RPMI7951 (cell line): ENCODE results near the gene KRT13. TPM values are rescaled to one million over a fixed set of nuclear protein-coding genes. Genes with fewer than 3 reads are reported as not detected.
A peak's percentile ranks its signal among the peaks of the same experiment; 100 is the strongest.

ENCODE experiments used
- DNase-seq: peaks from one replicate; pipeline ENCODE4 v3.0.0-alpha.2; 2012; ENCODE audit warnings: low read depth
- total RNA-seq: library from RNA; depleted of rRNA; stranded (reverse); fragments of >200 nt; shearing (Covaris generic); gene quantifications from 2 replicates; pipeline ENCODE4 v1.2.3, GENCODE V29; 2014

Gene KRT13
- total RNA-seq, 1 experiment from 2014 or later: 0.24 TPM

DNA sequence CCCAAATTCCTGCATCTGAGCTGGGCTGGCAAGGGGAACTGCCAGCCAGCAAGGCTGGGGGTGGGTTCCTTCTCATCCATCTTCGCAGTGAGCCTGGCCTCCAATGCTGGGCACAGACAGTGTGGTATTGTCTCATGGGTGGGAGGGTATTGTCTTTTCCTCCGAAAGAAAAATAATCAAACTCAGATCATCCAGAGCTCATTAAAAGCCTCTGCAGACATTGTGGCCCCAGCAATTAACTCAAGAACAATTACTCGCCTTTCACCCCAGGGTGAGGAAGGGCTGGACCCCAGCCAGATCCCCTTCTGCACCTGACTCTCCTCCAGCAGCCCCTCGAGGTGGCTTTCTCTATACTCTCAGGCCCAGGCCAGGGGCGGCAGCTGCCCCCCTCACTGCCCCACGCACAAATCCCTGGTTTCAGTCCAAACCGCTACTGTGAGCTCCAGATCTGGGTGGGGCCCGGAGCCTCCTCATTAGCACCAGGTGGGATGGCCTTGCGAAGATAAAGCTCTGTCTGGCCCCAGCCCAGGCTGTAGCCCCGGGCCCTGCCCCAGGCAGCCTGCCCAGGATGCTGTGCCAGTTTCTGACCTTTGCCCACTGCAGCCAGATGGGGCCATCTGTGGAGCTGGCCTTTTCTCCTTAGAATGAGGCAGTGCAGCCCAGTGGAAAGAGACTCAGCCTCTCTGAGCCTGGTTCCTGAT is 15.6 kb upstream of the KRT13 start:
- peak; percentile 76 for DNase-seq

DNA sequence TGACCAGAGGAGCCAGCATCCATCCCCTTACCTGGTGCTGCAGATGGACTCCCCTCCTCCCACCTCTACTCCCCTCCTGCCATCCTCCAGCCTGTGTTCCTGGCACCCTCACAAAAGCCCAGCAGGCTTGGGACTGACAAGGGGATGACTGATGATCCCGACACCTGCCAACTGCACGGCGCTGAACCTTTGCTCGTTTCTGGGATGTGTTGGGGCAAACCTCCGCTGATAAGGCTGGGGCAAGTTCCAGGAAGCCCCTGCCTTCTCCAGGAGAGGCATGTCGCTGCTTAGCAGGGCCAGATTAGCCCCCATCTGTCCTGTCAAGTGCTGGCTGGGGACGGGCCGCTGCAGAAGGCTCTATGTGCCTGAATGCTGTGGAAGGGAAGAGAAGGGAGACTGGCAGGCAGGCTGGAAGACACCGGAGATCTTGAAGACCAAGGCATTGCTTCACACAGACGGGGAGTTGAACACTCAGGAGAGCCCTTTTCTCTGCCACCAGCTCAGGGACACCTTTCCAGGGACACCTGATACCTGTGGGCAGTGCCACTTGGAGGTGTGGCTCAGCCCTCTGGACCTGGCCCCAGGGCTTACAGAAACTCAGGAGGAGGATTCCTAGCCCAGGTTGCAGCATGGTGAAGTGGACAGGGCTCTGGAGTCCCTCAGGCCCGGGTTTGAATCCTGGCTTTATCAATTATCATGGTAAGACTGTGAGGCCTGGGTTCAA is 14.3 kb upstream of the KRT13 start:
- peak; percentile 28 for DNase-seq

DNA sequence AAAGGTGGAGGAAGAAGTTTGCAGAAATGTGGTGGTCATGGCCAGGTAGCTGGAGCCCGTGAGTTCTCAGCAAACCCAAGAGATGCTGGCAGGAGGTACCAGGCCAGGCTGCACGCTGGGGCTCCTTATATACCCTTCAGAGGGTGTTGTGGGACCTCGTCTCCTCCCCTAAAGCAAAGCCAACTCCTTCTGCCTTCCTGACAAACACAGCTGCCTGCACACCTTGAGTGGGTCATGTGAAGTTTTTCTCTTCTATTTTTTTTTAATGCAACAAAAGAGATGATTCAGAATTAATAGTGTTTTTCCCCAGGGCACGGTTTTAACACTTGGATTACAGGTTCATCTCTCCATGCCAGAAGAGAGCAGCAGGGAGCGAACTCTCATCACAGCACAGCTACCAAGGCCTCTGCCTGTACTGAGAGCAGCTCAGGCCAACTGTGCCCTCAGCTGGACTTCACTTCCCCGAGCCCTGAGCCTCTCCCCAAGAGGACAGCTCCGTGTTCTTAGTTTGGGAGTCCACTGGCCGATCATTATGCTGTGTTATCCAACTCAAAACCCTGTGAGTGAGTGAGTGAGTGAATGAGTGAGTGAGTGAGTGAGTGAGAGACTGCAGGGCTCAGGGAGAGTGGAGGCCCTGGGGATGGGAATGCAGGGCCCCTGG is 13.5 kb upstream of the KRT13 start, which contains the start of gene KRT15:
Gene KRT15 (minus strand): TSS at position 102 of the 661 bp plus-strand sequence. CDS start 63 bp downstream, at position 39.
- peak; percentile 60 for DNase-seq

DNA sequence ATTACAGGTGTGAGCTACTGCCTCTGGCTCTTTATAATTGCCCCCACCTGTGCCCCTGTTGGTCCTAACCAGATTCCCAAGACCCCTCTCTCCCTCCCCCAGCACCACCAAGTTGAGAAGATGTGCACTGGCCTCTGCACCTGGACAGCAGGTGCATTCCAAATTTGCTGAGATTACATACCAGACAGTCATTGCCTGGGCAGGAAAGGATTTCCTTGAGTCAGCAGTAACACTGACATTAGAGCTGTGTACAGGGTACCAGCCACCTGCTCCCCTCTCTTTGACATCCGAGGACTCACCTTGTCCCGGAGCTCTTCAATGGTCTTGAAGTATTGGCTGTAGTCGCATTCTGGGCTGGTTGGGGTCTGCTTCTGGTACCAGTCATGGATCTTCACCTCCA is 12.6 kb upstream of the KRT13 start:
- DNase-seq: no peak

DNA sequence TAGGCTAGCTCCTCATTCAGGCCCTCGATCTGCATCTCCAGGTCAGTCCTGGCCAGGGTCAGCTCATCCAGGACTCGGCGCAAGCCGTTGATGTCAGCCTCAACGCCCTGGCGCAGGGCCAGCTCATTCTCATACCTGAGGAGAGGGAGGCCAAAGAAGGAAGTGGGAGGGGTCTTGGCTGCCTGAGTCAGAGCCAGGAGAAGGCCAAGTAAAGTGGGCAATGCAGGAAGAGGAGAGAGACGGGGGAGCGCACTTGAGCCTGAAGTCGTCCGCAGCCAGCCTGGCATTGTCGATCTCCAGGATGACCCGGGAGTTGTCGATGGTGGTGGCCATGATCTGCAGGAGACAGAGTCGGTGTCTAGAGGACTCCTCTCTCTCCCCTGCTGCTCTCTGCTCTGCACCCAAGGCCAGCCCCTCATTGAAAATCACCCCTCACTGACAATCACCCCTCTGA is 11.4 kb upstream of the KRT13 start:
- DNase-seq: no peak

DNA sequence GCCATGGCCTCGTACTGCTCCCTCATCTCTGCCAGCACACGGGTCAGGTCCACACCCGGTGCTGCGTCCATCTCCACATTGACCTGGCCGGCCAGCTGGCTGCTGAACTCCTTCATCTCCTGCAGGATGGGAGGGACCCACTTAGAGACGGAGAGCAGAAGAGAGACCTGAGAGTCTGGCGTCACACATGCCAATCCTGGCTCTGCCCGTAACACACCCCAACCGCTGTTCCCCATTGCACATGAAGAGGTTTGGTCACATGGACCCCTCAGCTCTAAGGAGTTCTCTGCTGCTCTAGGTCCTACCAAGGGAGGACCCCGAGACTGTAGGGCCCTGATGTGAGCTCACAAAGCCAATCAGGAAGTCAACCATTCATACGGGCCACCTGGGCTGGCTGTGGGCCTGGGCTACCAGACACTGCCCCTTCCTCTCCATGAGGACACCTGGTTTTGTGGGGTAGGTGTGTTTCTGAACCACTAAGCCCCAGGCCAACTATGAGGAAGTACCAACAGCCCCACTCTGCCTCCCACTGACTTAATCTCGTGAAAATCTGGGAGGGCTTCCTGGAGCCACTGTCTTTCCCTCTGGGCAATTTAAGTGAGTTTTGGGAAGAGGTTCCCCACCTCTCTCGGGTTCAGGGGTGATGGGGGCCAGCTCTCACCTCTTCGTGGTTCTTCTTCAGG is 10.9 kb upstream of the KRT13 start:
- DNase-seq: no peak

DNA sequence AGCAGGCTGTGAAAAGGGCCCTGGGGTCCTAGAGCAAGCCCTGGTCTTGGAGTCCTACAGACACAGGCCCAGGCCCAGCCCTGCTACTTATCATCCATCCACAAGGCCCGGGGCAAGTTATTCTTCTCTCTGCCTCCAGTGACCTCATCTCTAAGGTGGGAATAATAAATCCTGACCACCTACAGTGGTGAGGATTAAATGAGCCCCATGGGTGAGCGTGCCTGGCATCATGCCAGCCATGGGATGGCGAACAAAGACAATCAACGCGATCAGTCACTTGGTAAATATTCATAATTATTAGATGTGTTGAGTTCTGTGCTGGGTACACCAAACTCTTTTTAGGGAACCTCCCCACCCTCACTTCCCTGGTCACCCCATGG is 7.7 kb upstream of the KRT13 start:
- DNase-seq: no peak

DNA sequence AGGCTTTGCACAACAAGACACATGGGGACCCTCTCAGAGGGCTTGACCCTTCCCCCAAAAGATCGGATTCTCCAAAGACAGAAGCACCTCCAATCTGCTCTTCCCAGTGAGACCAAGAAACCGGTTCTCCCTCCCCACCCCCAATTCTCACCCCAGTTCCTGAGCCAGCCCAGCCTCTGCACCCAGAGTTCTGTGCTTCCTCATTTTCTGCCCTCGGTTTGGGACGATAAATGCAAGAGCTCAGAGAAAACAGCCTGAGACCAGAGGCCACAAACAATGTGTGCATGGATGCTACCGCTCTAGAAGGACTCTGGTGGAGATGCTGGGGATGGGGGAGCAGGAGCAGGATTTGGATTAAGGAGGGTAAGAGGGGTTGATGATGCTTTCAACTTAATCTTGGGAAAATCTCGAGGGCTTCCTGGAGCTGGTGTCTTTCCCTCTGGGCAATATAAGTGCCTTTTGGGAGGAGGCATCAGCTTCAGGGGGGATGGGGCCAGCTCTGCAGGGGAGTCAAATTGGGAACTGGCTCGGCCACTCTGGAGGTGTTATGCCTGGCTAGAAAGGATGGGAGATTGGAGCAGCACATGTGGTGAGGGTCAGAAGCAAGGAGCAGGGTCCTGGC is 7.2 kb upstream of the KRT13 start:
- DNase-seq: no peak

DNA sequence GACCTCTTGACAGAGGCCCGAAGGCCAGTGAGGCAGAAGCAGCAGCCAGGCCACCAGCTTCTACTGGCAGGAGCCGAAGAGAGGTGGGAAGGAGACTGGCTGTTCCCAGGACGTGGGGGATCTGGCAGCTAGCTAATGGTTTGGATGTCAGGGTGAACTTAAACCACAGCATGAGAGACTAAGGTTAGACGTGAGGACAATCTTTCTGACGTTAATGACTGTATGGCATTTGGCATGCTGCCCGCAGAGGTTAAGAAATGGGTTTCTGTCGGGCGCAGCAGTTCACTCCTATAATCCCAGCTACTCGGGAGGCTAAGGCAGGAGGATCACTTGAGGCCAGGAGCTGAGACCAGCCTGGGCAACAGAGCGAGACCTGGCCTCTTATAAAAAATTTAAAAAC is 6.3 kb upstream of the KRT13 start:
- no peak for DNase-seq

DNA sequence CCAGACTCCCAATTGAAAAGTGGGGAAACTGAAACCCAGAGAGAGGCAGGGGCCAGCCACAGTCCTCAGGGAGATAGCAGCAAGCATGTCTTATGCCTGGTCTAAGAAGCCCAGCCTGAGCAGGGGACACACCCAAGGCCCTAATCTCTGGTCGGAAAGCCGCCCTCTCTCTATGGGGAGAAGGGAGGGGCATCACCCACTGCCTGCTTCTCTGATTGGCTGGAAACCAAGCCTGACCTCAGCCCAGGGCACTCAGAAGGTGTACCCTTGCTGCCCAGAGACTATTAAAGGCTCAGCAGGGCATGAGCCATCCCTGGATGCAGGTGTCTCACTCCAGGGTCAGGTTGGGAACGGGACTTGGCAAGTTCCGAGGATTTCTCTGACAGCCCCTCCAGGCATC is 5.7 kb upstream of the KRT13 start:
- DNase-seq: no peak

DNA sequence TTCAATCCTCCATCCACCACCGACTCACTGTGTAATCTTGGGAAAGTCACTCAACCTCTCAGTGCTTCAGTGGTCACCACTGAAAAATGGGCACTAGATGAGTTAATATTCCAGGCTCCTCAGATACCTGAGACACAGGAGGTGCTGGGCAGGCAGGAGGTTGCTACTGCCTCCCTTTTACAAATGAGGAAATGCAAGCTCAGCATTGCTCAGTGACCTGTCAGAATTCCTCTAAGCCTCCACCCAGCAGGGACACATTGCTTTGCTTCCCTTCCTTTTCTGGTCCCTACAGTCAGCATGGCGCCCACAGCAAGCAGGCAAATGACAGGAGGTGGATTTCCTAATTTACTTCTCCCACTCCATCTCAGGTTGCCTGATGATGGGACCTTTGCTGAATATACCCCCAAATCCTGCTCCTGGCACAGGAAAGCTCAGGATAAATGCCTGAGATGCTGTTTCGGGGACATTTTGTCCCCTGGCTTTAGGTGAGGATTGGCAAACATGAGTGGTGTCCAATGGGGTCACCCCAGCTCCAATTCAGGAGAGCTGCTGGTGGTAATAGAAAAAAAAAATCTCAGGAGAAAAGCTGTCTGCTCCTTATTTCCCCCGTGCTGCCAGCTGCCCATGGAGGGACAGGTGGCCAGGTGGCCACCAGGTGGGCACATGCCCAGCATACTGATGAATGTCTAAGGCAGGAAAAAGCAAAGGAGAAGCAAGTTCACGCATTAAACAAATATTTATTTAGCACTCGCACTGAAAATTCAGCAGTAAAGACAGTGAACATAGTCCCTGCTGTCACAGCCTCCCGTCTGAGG is 5.0 kb upstream of the KRT13 start:
- DNase-seq: no peak

DNA sequence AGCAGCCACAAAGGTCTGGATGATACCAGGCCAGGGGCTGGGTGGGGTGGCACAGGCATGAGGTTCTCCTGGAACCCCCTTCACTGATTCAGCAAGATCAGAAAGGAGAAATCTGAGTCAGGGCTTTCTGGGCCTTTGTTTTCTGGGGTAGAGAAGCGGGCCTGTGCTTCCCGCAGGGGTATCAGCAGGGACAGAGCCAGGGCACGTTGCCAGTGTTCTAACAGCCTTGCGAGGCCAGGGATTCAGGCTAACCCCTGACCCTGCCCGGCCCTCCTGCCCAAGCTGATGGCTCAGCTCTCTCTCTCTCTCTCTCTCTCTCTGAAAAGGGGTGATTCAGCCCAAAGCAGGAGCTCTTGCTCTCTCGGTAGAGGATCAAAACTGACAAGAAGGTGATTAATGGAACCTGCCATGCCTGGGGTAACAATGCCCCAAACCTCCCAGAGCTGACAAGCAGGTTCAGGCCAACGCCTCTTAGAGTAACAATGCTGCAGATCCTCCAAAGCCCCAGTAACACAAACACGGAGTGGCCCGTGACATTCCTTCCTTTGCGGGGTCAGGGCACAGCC is 2.0 kb upstream of the KRT13 start:
- DNase-seq: no peak

DNA sequence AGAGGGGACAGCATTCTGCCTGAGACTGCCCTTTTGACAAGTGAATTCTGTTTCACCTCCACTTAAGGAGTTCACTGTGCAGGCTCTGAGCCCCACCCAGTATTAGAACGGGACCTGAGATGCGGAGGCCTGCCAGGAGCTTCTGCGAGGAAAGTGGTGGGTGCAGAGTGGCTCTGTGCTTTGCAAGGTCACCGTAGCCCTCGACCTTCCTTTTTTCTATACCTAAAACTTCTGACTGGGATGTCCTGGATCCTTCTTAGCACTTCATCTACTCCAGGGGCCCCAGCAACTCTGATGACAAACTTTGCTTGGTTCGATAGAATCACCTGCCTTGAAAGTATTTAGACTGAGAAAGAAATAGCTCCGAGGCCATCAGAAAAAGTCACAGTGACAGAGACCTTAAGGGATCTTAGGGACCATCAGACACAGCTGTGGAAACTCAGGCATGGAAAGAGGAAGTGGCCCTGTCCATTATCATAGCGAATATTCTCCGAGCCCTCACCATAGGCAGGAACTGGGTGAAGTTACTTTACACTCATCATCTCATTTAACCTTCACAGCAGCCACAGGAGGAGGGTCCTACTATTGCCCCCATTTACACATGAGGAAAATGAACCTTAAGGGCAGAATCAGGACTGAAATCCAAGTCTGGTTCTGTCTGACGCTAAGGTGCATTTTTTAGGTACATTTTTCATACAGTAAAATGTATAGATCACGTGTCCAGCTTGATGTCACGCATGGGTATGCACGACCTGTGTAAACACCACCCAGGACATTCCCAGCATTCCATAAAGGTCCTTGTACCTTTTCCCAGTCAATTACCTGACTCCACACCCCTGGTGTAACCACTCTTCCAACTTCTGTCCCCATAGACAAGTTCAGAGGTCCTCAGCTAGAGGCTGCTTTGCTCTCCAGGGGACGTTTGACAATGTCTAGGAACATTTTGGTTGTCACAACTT is 676 bp upstream of the KRT13 start:
- no peak for DNase-seq

DNA sequence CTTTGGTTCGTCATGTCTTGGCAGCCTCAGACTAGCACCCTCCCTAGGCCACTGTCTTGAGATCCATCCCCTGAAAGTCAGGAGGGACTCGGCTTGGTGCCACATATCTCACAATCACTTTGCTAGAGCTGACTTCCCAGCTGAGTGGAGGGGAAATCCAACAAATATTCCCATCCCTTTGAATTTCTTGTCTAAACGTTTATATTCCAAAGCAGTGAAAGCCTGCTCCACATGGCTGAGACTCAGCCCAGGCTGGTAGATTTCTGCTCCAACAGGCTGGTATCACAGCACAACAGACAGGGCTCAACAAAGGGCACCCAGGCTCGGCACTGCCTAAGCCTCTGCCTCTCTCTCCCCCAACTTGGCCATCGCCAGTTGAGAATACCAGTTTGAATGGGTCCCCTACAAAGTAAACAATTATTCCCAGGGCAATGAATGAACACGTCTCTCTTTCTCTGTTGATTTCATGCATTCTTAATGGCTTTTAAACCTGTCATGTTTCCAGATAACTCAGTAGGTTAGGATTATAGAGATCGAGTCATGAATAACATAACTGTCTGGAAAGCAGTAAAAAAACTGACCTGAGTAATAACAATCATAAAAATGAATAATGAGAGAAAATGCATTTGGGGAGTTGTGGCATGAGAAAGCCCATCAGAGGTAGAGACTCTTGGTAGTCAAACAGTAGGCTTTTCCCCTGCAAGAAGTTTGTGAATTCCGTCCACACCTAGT is 1.0 kb downstream of the KRT13 start:
- DNase-seq: no peak

DNA sequence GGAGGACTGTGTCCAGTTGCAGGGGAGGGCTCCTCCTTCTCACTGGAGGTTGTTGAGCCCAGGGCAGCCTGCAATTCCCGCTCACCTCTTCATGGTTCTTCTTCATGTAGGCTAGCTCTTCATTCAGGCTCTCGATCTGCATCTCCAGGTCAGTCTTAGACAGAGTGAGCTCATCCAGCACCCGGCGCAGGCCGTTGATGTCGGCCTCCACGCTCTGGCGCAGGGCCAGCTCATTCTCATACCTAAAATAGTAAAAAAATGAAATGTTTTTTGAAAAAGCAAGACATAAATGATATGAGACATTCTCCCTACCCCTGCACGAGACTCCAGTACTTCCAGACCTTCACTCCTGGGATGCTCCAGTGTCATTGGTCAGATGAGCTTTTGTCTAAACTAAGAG is 2.2 kb downstream of the KRT13 start:
- DNase-seq: no peak

DNA sequence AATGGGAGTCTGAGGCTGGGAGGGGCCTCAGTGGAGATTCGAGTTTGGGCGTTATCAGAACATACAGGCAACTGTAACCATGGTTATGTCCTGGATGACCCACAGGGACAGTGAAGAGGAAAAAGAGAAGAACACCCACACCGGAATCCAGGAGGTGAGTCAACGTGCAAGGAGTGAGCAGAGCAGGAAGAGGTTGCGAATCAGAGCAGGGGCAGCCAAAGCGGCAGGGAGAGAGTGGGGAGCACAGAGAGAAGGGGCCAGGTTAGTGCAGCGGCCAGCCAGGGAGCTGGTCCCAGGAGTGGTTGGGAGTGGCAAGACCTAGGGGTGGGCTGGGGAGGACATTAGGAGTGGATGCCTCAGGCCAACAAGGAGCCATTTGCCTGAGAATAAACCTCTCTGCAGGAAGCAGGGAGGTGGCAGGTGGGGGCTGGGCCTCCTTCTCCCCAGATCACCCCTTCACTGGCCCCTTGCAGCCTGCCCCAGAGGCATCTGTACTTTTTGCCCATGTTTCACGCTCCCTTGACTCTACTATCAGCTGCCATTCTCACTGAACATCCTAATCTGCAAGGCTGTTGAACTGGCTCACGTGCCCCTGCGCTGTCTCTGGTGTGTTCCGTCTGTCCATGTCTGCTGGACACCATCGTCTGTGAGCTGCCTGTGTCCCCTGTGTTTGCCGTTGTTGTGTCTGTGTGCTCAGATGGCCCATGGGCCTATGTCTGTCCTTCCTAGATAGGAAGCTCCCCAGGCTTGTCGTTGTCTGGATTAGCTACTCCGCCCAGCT is 5.1 kb downstream of the KRT13 start:
- peak; percentile 79 for DNase-seq

DNA sequence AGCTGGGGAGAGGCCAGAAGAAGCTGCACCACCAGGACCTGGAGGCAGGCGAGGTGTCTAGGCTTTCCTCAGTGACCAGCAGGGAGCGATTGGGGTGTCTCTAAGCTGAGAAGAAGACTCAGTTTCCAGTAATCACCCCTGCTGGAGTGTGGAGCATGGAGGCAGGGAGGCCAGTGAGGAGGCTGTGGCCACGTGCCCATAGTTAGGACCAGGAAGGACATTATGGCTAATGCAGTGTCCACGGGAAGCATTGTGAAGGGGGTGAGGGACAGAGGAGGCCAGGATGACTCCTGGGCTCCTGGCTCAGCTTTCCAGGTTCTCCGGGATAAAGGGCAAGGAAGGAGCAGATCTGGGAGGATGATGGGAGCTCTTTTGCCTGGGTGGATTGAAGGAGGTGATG is 5.7 kb downstream of the KRT13 start:
- DNase-seq: no peak

DNA sequence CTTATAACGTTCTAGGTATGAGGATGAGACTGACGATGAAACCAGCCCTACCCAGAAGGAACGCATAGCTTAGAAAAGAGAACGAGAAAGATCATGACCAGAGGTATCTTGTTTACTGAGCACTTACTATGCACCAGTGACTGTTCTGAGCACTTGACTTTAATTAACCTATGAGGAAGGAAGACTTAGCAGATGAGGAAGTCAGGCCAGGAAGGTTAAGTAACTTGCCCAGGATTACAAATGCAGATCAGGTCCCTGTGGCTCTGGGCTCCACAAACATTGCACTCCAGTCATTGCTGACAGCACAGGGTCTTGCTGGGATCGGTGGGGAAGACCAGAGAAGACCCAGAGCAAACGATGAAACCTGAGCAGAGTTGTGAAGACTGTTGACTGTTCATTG is 7.1 kb downstream of the KRT13 start:
- DNase-seq: no peak
